HepG2 (cell line): ENCODE measurements around the gene RING1. TPM values are rescaled to one million over a fixed set of nuclear protein-coding genes. Genes with fewer than 3 reads are reported as not detected.

Source experiments
- ARID2 ChIP-seq: sonication (generic); formaldehyde crosslinking; IDR thresholded peaks from 2 replicates; pipeline ENCODE4 v1.8.1; 2022; ENCODE audit warnings: mild to moderate bottlenecking, missing genetic modification reagents, borderline replicate concordance
- E2F5 ChIP-seq: sonication (generic); formaldehyde crosslinking; conservative IDR thresholded peaks from 2 replicates; pipeline ENCODE4 v1.4.0; 2020; ENCODE audit warnings: missing genetic modification reagents
- HDAC1 ChIP-seq: sonication (generic); formaldehyde crosslinking; IDR thresholded peaks from 2 replicates; pipeline ENCODE4 v1.5.1; 2020; ENCODE audit warnings: mild to moderate bottlenecking, missing genetic modification reagents
- HNRNPUL1 ChIP-seq: fragments of 200-400 bp; formaldehyde crosslinking; IDR thresholded peaks from 2 replicates; pipeline ENCODE4 v1.6.1; 2017; ENCODE audit warnings: low read depth, mild to moderate bottlenecking, low read length, moderate library complexity
- KLF13 ChIP-seq: sonication (generic); formaldehyde crosslinking; IDR thresholded peaks from 2 replicates; pipeline ENCODE4 v1.4.0; 2020; ENCODE audit warnings: mild to moderate bottlenecking, missing genetic modification reagents
- MXD4 ChIP-seq: IDR thresholded peaks from 2 replicates; pipeline ENCODE4 v1.6.1; 2016; ENCODE audit warnings: mild to moderate bottlenecking, missing biosample characterization, missing genetic modification reagents
- PAF1 ChIP-seq: IDR thresholded peaks from 2 replicates; pipeline ENCODE4 v1.6.1; 2016; ENCODE audit warnings: missing genetic modification reagents, missing compliant biosample characterization
- POGZ ChIP-seq: sonication (generic); formaldehyde crosslinking; IDR thresholded peaks from 2 replicates; pipeline ENCODE4 v1.4.0; 2020; ENCODE audit warnings: mild to moderate bottlenecking, missing genetic modification reagents
- SYNCRIP ChIP-seq: fragments of 200-400 bp; formaldehyde crosslinking; IDR thresholded peaks from 2 replicates; pipeline ENCODE4 v1.6.1; 2018; ENCODE audit warnings: mild to moderate bottlenecking, low read depth, low read length; ENCODE audit not compliant: insufficient read depth
- TRAFD1 ChIP-seq: sonication (generic); formaldehyde crosslinking; IDR thresholded peaks from 2 replicates; pipeline ENCODE4 v1.5.1; 2020; ENCODE audit warnings: missing genetic modification reagents, mild to moderate bottlenecking, borderline replicate concordance
- TSC22D2 ChIP-seq: sonication (generic); formaldehyde crosslinking; IDR thresholded peaks from 2 replicates; pipeline ENCODE4 v1.5.1; 2020; ENCODE audit warnings: missing genetic modification reagents, mild to moderate bottlenecking, borderline replicate concordance
- ZBTB10 ChIP-seq: sonication (generic); formaldehyde crosslinking; IDR thresholded peaks from 2 replicates; pipeline ENCODE4 v1.4.0; 2020; ENCODE audit warnings: missing genetic modification reagents, borderline replicate concordance
- ZHX1 ChIP-seq: sonication (generic); formaldehyde crosslinking; IDR thresholded peaks from 2 replicates; pipeline ENCODE4 v1.8.1; 2022; ENCODE audit warnings: low read depth, mild to moderate bottlenecking, missing genetic modification reagents
- ZNF230 ChIP-seq: sonication (generic); formaldehyde crosslinking; IDR thresholded peaks from 2 replicates; pipeline ENCODE4 v1.4.0; 2020; ENCODE audit warnings: mild to moderate bottlenecking, missing genetic modification reagents
- ZNF343 ChIP-seq: sonication (generic); formaldehyde crosslinking; IDR thresholded peaks from 2 replicates; pipeline ENCODE4 v1.4.0; 2020; ENCODE audit warnings: mild to moderate bottlenecking, missing genetic modification reagents
- ZNF44 ChIP-seq: sonication (generic); formaldehyde crosslinking; IDR thresholded peaks from 2 replicates; pipeline ENCODE4 v1.5.1; 2020; ENCODE audit warnings: mild to moderate bottlenecking, missing genetic modification reagents
- ZNF503 ChIP-seq: sonication (generic); formaldehyde crosslinking; IDR thresholded peaks from 2 replicates; pipeline ENCODE4 v1.4.0; 2020; ENCODE audit warnings: missing genetic modification reagents
- polyA plus RNA-seq, 8 experiments: library from polyadenylated mRNA; depleted of rRNA in 3 of 8; stranded (reverse) in 7 of 8; unstranded in 1 of 8; fragments of >200 nt; fragmentation: Illumina TruSeq in 4 of 8; extraction: Trizol in 4 of 8; gene quantifications; 2 replicates each; pipeline versions ENCODE4 v1.2.1 to v1.2.3, GENCODE V29; 2011 to 2016; ENCODE audit warnings: low read depth in 4 of 8, missing spikeins in 1 of 8, mixed read lengths in 1 of 8; ENCODE audit not compliant: insufficient read depth in 1 of 8
- total RNA-seq, 5 experiments: library from RNA; depleted of rRNA; stranded (reverse); fragments of >200 nt; fragmentation: Illumina TruSeq; extraction: Trizol; gene quantifications; 2 replicates each; pipeline ENCODE4 v1.2.3, GENCODE V29; 2016; ENCODE audit warnings: low read depth in 1 of 5

RING1 gene
- total and polyA plus RNA-seq, 2 of the 13 experiments (the other 11 are each of a cell fraction or from before 2014, with no cell fraction given): 23.9 to 33.6 TPM

GRCh38 chr6:33200219-33201146, 7.8 kb upstream of the RING1 start, which contains the start of the genes RXRB and SLC39A7 (continued):
- TF ChIP-seq KLF13 (peak; percentile 91; the same call in 1 of the 2 replicates), E2F5 (CRISPR knock-in tag) (0 out of 2 replicates have a peak, but pooled peaks have one; percentile 47), TSC22D2 (CRISPR knock-in tag) (0 out of 2 replicates have a peak, but pooled peaks have one; percentile 17), ZNF503 (CRISPR knock-in tag) (peak; percentile 77; the same call in 1 of the 2 replicates), ZNF343 (CRISPR knock-in tag) (0 out of 2 replicates have a peak, but pooled peaks have one; percentile 73), ZNF44 (CRISPR knock-in tag) (peak; percentile 74; the same call in 1 of the 2 replicates), ZBTB10 (CRISPR knock-in tag) (peak; percentile 62; the same call in 1 of the 2 replicates), POGZ (peak; percentile 81), PAF1 (CRISPR knock-in tag) (no peak), ARID2 (CRISPR knock-in tag) (peak; percentile 75; the same call in 1 of the 2 replicates), MXD4 (CRISPR knock-in tag) (peak; percentile 90; the same call in 1 of the 2 replicates), ZNF230 (CRISPR knock-in tag) (no peak; the same call in none of the 2 replicates), ZHX1 (CRISPR knock-in tag) (peak; percentile 32; the same call in 1 of the 2 replicates), TRAFD1 (CRISPR knock-in tag) (0 out of 2 replicates have a peak, but pooled peaks have one; percentile 22), SYNCRIP (no peak), HDAC1 (peak; percentile 92), HNRNPUL1 (no peak)
